Stimulated activated CD4-positive, alpha-beta T cell treated with anti-CD3 and anti-CD28 coated beads, TNF-alpha, amount 100 ng/mL, for 48 hours (primary cell): ENCODE data around the gene ARHGAP26.
A peak's percentile ranks its signal among the peaks of the same experiment; 100 is the strongest.
"Not testable (repeated sequence)": the region's sequence is repeated elsewhere in the genome, so short reads cannot be mapped to it uniquely, and the experiment has no call there.

Experiments used
- DNase-seq, 3 donors: peaks; one replicate each; pipeline ENCODE4 v3.0.0-alpha.2; 2020; ENCODE audit warnings: low read depth in 3 of 3

The ARHGAP26 gene

GRCh38 chr5:142959683-142960657, 189.8 kb downstream of the ARHGAP26 start:
- DNase-seq, result no peak

DNA sequence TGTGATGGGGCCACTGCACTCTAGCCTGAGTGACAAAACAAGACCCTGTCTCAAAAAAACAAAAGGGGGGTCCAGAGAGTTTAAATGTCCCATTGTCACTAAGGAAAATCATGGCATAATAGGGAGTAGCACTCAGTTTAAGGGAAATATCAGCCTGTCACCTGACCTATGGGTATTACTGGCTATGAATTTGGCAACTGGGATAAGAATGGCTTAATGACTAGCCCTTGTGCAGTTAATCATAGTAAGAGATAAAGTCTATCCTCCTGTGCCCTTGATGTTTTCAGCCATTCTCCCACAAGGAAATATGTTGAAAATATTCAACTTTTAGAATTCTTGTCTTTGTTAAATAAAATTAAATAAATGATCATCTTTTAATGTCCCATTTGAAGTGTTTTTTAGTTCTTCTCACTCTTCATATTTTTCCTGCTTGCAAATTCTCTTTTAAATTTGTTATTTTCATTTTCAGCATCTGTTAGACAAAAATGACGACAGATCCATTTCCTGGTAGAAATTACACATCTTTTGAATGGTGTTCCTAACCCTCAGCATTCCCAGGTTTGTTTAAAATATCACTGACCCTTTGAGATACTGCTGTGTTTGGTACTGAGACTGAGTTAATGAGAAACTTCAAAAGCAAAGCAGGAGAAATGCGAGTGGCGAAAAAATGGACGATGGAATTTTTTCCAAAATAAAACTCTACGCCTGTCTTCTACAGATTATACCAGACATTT, 191.4 kb downstream of the ARHGAP26 start:
- DNase-seq, result no peak

DNA sequence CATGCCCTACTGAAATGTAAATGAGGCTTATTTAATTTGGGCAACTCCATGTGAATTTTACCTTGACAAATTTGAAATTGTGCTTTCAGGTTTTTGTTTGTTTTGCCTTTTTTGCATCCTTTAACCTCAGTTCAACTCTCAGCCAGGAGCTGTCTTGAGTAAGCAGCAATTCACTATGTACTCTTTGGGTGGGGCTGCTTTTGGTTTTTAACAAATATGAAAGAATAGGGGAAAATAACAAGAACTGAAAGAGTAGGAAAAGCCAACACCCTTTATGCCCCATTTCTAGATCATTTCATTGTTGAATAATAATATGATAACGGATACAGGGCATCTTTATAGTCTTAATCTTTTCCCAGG, 192.0 kb downstream of the ARHGAP26 start:
- DNase-seq, result no peak

- not testable (repeated sequence) for DNase-seq
These were observed 195.3 kb downstream of the ARHGAP26 start for GRCh38 chr5:142965258-142966120.

- DNase-seq, result no peak
These were observed 195.9 kb downstream of the ARHGAP26 start for GRCh38 chr5:142966121-142966420.

GRCh38 chr5:142969186-142969585, 199.0 kb downstream of the ARHGAP26 start:
- DNase-seq, result no peak

DNA sequence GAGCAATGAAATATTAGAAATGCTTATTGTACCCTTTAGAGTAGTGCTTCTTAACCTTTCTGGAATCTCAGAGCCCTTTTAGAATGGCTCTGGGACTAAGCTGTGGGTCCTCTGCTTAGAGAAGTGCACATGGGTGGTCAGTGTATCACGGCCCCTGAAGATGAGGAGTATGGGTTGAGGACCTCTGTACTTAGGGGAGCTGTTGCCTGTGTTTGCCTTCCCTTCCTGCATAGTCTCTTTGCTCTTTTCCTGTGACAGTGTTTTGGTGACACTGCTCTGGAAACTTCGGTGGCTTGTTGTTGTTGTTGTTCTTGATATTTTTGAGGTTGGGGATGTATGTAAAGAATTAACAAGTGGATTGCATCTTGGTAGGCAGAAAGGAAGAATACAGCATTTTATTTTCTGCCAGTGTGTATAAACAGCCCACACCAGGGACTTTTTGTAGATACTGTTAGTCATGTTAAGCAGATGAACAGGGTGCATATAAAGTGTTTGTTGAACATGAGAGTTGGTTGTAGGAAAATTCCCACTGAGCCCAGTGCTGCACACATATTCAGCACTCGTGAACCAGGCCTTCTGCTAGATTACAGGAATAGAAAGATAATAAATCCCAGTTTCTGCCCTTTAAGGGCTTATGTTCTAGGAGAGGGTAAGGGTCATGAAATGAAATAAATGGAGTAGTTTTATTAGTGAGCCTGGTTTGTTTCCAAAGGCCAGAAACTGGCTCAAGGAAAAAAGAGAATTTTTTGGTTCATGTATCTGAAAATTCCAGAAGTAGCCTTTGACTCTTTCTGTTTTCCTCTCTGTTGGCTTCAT, 199.7 kb downstream of the ARHGAP26 start:
- DNase-seq, result no peak

GRCh38 chr5:142970440-142971030, 200.4 kb downstream of the ARHGAP26 start:
- DNase-seq, result no peak

DNA sequence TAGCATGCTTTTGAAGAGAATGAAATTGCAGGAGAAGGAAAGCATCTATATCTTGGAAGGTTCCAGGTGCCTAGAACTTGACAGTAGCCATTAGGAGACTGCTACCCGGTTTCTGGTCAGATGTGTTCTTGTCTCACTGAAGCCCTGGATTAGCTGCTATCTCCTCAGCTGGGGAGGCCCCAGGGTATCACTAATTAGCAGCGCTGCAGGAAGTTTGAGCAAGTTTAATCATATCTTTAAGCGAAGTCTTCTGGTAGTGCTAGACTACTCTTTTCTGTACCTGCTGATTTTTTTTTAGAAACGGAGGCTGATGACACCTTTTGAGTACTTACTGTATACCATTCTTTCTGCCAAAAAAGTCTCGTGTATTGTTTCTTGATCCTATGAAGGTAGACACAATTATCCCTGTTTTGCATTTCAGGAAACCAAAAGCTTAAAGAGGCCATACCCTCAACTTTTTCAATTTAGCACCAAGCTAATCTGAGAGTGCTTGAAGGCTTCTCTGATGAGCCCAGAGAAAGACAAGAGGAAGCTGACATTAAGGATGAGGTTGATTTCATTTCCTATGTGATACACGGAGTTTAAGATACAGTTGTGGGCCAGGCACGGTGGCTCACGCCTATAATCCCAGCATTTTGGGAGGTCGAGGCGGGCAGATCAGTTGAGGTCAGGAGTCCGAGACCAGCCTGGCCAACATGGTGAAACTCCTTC, 201.3 kb downstream of the ARHGAP26 start:
- no peak for DNase-seq

DNA sequence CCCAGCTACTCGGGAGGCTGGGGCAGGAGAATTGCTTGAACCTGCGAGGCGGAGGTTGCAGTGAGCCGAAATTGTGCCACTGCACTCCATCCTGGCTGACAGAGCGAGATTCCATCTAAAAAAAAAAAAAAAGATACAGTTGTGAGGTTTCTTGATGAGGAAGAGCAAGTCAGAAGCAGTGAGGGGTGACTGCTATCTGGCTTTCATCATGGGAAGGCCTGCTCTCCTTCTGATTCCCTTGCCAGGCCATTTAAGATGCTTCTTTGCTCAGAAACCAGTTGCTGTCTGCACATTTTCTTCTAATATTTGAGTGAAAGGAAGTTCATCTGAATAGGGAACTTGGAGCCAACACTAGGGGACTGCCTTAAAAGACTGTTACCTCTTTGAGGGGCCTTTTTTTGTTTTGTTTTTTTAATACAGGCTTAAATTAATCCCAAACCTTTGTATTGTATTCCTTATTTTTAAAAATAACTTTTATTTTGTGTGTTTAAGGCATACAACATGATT, 201.9 kb downstream of the ARHGAP26 start:
- DNase-seq, result no peak

- no peak for DNase-seq
These were observed 203.8 kb downstream of the ARHGAP26 start for GRCh38 chr5:142973932-142974331.

- no peak for DNase-seq
These were observed 204.2 kb downstream of the ARHGAP26 start for GRCh38 chr5:142974409-142974808.

- no peak for DNase-seq
These were observed 206.7 kb downstream of the ARHGAP26 start for GRCh38 chr5:142976861-142977260.

DNA sequence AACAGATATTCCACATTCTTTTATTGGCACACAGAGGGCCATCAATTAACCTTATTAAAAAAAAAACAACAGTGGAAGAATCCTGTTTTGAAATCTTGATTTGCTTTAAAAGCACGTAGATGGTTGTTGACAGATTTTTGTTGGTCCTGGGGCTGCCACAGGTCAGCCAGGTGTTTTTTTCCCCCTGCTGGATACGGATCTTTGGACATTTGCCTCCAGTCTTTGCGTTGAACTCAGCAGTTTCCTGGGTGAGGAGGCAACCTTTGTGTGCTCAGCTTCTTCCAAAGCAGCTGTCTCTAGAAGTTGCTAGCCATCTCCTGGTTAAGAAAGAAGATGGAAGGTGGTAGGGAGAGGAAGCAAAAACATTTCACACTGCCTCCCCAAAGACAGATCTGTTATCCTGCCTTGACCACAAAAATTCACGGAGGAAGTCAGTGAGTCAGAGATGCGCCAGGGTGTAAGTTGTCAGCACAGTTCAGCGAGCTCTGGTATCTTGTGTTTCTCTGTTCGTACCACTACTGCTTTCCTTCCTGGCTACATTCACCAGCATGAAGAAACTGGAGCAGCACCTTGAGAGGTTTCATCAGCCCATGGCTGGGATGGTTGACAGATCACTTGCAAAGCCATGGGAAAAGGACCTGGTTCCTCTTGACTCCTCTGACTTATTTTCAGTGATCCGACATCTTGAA, 207.3 kb downstream of the ARHGAP26 start:
- peak in 1 of 3 donors; percentile 20 for DNase-seq

GRCh38 chr5:142978252-142978651, 208.1 kb downstream of the ARHGAP26 start:
- no peak for DNase-seq

GRCh38 chr5:142978726-142979125, 208.5 kb downstream of the ARHGAP26 start:
- no peak for DNase-seq

DNA sequence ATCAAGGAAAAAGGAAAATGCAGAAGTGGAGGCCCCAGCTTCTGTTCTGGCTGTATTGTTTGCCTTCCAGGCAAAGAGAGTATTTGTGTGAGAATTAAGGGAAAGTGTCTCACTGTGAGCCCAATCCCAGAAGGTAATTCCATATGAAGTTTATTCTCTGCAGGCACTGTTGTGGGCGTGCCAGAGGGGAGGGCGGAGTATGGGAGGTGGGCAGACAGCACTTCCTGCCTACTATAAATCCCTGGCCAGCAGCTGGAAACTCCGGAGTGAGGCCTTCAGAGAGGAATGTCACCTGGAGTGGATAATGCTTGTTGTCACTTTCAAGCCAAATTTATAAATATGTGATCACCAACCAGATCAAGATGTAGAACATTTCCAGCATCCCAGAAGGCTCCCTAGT, 209.5 kb downstream of the ARHGAP26 start:
- no peak for DNase-seq

- DNase-seq, result no peak
These were observed 211.3 kb downstream of the ARHGAP26 start for GRCh38 chr5:142981475-142981874.
